Measurements from ENCODE around the gene CHTF18. TPM values are rescaled to one million over a fixed set of nuclear protein-coding genes. Genes with fewer than 3 reads are reported as not detected.
"Not testable (repeated sequence)": the region's sequence is repeated elsewhere in the genome, so short reads cannot be mapped to it uniquely, and the experiment has no call there.

CHTF18 gene
- total and polyA plus RNA-seq, 9 donors: 0.32 to 25.5 (median 18.7) TPM

GRCh38 chr16:772959-773358 lies 15.5 kb upstream of the CHTF18 start:
- WGBS, 3 donors: 83 to 84% (median 83%) methylated on average over 18 of the region's 18 CpGs

GRCh38 chr16:774086-775001 lies 14.1 kb upstream of the CHTF18 start:
- H3K9me3 ChIP-seq: no peaks in the 10 kb centered on the region
- H3K36me3 ChIP-seq: no peaks in the 10 kb centered on the region
- TF ChIP-seq EP300 (IDR thresholded peaks at IDR 0.05): no peak
- TF ChIP-seq POLR2A (IDR thresholded peaks at IDR 0.05): no peak
- TF ChIP-seq CTCF (IDR thresholded peaks at IDR 0.05): no peak
- H3K4me1 ChIP-seq (ENCODE audit: insufficient read depth): no peaks in the 10 kb centered on the region
- no peak overlapping the region for H3K27ac ChIP-seq
- WGBS, 3 donors: 62 to 83% (median 64%) methylated on average over 14 to 46 of the region's 46 CpGs
- DNase-seq: no peak
- H3K27me3 ChIP-seq: no peaks in the 10 kb centered on the region
- H3K4me3 ChIP-seq: no peak overlapping the region
- intact Hi-C loops (cut with DNase I): no loop called here

More at GRCh38 chr16:772959-773358, 15.5 kb upstream of the CHTF18 start:
- Histone ChIP-seq H3K4me1 (ENCODE audit: insufficient read depth) (no peaks in the 10 kb centered on the region), H3K36me3 (no peaks in the 10 kb centered on the region), H3K9me3 (no peaks in the 10 kb centered on the region), H3K27me3 (no peaks in the 10 kb centered on the region), H3K4me3 (no peak overlapping the region), H3K27ac (no peak overlapping the region)
- TF ChIP-seq POLR2A (IDR thresholded peaks at IDR 0.05) (no peak), CTCF (IDR thresholded peaks at IDR 0.05) (no peak), EP300 (IDR thresholded peaks at IDR 0.05) (no peak)
- intact Hi-C loops (cut with DNase I): no loop called here
- no peak for DNase-seq

- WGBS, 3 donors: 67 to 73% (median 70%) methylated on average over 36 of the region's 36 CpGs
- no peak for DNase-seq
- H3K27me3 ChIP-seq: no peaks in the 10 kb centered on the region
- no peaks in the 10 kb centered on the region for H3K4me1 ChIP-seq (ENCODE audit: insufficient read depth)
- TF ChIP-seq CTCF (IDR thresholded peaks at IDR 0.05): no peak
- TF ChIP-seq POLR2A (IDR thresholded peaks at IDR 0.05): no peak
- no peak for TF ChIP-seq EP300 (IDR thresholded peaks at IDR 0.05)
- no peaks in the 10 kb centered on the region for H3K36me3 ChIP-seq
- intact Hi-C loops (cut with DNase I): no loop called here
- no peak overlapping the region for H3K4me3 ChIP-seq
- no peak overlapping the region for H3K27ac ChIP-seq
- H3K9me3 ChIP-seq: no peaks in the 10 kb centered on the region
Observed at GRCh38 chr16:775236-775796, 13.1 kb upstream of the CHTF18 start.

GRCh38 chr16:776298-776697 lies 12.1 kb upstream of the CHTF18 start:
- H3K27ac ChIP-seq; H3K9me3 ChIP-seq; H3K27me3 ChIP-seq; DNase-seq; H3K4me1 ChIP-seq (ENCODE audit: insufficient read depth); intact Hi-C loops (cut with DNase I); H3K36me3 ChIP-seq; H3K4me3 ChIP-seq: not testable (repeated sequence)
- 87 to 91% (median 88%) methylated on average over 10 of the region's 10 CpGs for WGBS, 3 donors

- Histone ChIP-seq H3K27ac (no peak overlapping the region), H3K27me3 (no peaks in the 10 kb centered on the region), H3K4me3 (no peak overlapping the region), H3K9me3 (no peaks in the 10 kb centered on the region), H3K36me3 (no peaks in the 10 kb centered on the region), H3K4me1 (ENCODE audit: insufficient read depth) (no peaks in the 10 kb centered on the region)
- DNase-seq: no peak
- intact Hi-C loops (cut with DNase I): no loop called here
- TF ChIP-seq POLR2A (IDR thresholded peaks at IDR 0.05): no peak
- TF ChIP-seq EP300 (IDR thresholded peaks at IDR 0.05): no peak
- WGBS, 3 donors: 74 to 87% (median 87%) methylated on average over 9 of the region's 9 CpGs
Observed at GRCh38 chr16:776824-777223, 11.6 kb upstream of the CHTF18 start.
